Fibroblast of pulmonary artery (primary cell): Measurements from ENCODE around the gene ZNF501.

Experiments used
- DNase-seq: peaks from one replicate; pipeline ENCODE4 v3.0.0-alpha.2; 2010; ENCODE audit warnings: low read depth
- H3K4me3 ChIP-seq: replicated peaks from 2 replicates; pipeline ENCODE4 v1.5.1; 2011; ENCODE audit warnings: low read depth, mild to moderate bottlenecking, control low read depth, low read length, moderate library complexity
- TF ChIP-seq, protein P1 (sequence below): IDR thresholded peaks from 2 replicates; pipeline ENCODE4 v1.5.1; 2011; ENCODE audit warnings: mild to moderate bottlenecking, control low read depth, low read length, inconsistent platforms; ENCODE audit errors: missing control alignments

ZNF501 gene

DNA sequence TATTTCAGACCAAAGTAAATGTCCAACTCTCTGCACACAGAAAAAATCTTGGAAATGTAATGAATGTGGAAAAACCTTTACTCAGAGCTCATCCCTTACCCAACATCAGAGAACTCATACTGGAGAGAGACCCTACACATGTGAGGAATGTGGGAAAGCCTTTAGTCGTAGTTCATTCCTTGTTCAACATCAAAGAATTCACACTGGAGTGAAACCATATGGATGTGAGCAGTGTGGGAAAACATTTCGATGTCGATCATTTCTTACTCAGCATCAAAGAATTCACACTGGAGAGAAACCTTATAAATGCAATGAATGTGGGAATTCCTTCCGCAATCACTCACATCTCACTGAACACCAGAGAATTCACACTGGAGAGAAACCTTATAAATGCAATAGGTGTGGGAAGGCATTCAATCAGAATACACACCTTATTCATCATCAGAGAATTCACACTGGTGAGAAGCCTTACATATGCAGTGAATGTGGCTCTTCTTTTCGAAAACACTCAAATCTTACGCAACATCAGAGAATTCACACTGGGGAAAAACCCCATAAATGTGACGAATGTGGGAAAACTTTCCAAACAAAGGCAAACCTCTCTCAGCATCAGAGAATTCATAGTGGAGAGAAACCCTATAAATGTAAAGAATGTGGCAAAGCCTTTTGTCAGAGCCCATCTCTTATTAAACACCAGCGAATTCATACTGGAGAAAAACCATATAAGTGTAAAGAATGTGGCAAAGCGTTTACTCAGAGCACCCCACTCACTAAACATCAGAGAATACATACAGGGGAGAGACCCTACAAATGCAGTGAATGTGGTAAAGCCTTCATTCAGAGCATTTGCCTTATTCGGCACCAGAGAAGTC, 8.0 kb upstream of the ZNF501 start:
- no peak overlapping the region for H3K4me3 ChIP-seq
- DNase-seq, result peak; percentile 20
- TF ChIP-seq, protein P1, sequence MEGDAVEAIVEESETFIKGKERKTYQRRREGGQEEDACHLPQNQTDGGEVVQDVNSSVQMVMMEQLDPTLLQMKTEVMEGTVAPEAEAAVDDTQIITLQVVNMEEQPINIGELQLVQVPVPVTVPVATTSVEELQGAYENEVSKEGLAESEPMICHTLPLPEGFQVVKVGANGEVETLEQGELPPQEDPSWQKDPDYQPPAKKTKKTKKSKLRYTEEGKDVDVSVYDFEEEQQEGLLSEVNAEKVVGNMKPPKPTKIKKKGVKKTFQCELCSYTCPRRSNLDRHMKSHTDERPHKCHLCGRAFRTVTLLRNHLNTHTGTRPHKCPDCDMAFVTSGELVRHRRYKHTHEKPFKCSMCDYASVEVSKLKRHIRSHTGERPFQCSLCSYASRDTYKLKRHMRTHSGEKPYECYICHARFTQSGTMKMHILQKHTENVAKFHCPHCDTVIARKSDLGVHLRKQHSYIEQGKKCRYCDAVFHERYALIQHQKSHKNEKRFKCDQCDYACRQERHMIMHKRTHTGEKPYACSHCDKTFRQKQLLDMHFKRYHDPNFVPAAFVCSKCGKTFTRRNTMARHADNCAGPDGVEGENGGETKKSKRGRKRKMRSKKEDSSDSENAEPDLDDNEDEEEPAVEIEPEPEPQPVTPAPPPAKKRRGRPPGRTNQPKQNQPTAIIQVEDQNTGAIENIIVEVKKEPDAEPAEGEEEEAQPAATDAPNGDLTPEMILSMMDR, result no peak

DNA sequence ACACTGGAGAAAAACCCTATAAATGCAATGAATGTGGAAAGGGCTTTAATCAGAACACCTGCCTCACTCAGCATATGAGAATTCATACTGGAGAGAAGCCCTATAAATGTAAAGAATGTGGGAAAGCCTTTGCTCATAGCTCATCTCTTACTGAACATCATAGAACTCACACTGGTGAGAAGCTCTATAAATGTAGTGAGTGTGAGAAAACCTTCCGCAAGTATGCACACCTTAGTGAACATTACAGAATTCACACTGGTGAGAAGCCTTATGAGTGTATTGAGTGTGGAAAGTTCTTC, 7.4 kb upstream of the ZNF501 start:
- TF ChIP-seq, protein P1, result no peak
- H3K4me3 ChIP-seq, result no peak overlapping the region
- no peak for DNase-seq

DNA sequence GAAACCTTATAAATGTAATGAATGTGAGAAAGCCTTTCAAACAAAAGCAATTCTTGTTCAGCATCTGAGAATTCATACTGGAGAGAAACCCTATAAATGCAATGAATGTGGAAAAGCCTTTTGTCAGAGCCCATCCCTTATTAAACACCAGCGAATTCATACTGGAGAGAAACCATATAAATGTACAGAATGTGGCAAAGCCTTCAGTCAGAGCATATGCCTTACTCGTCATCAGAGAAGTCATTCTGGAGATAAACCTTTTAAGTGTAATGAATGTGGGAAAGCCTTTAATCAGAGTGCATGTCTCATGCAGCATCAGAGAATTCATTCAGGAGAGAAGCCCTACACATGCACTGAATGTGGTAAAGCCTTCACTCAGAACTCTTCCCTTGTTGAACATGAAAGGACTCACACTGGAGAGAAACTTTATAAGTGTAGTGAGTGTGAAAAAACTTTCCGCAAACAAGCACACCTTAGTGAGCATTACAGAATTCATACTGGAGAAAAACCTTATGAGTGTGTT, 5.3 kb downstream of the ZNF501 start:
- DNase-seq, result no peak
- TF ChIP-seq, protein P1, result no peak
- no peak overlapping the region for H3K4me3 ChIP-seq

DNA sequence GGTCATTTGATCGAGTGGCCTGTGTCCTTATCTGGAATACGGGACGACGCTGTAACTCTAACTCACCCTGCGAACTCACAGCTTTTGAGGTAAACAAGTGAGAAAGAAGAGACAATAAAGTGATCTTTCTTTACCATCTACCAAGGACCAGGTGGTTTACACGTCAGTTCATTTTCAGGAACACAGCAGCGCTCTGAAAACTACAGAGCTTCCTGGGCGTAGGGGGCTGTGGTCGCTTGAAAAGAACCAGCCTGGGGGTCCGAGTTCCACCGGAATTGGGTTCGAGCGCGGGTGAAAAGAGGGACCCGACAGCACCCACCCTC, 31.6 kb downstream of the ZNF501 start:
- peak overlapping the region; percentile 97 for H3K4me3 ChIP-seq
- TF ChIP-seq, protein P1, result no peak
- DNase-seq, result no peak

DNA sequence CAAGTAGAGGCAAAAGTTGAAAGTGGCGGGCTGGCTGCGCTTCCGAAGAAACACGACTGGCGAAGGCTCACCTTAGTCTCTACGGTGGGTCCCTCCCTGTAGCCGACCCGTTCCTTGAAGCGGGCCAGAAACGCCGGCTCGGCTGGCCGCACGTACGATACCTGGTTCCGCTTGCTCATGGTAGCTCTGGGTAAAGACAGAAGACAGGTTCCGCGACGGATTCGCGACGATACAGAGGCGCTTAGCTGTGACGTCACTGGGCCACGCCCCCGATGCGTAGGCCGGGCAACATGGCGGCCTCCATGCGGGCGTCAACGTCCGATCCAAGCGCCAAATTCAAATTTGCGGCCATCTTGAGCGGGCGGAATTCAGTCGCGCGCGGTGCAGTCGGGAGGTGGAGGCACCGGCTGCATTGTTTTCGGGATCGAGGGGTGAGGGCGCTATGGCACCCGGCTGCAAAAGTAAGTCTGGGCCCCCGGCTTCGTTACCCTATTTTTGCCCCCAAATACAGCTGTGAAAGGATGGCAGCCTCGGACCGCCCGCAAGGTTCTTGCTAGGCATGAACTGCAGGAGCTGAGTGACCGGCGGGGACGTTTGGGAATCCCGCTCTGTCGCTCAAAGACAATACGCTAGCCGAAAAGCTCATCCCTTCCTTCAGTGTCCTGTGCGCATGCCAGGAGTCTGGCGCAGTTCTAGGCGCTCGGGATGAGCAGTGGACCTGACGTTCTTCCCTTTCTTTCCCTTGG, 32.2 kb downstream of the ZNF501 start, which contains the start of the genes KIAA1143 and KIF15:
Gene KIAA1143 (minus strand): TSS at position 196 of the 746 bp plus-strand sequence. CDS start 17 bp downstream, at position 179.
Gene KIF15 (plus strand): TSS at position 371 of the 746 bp plus-strand sequence. CDS start 72 bp downstream, at position 443.
- TF ChIP-seq, protein P1, result no peak
- H3K4me3 ChIP-seq, result peak within 1 kb of the TSS; percentile 97
- DNase-seq, result peak; percentile 97

DNA sequence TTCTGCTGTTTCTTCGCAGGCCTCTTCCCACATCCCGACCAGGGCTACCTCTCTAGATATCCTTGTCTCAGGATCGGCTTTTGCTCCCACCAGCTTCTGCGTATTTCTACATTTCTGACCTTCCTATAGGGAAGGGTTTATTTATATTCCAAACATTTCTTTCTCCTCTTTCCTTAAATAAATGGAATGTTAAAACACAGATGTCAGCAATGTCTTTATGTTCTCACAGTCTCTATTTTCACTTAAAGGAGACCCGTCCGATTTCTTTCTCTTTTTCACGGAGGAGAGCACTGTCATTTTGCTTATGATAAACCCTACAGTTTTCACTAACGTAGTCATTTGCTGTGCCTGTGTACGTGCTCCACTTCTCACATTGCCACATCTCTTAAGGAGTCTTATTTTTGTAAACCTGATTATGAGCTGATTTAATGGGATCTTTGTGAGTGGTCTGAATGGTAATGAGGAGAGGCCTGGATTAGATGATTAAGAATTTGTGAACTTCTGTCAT, 32.8 kb downstream of the ZNF501 start:
- TF ChIP-seq, protein P1, result no peak
- peak; percentile 13 for DNase-seq
- peak overlapping the region; percentile 97 for H3K4me3 ChIP-seq
